B cell (primary cell): ENCODE data around the gene MANBA.

Source experiments
- EZH2 ChIP-seq: IDR thresholded peaks from 2 replicates; pipeline ENCODE4 v1.6.1; 2012; ENCODE audit warnings: borderline replicate concordance, low read depth, mild to moderate bottlenecking, moderate library complexity, low read length; ENCODE audit not compliant: insufficient read depth, poor library complexity, severe bottlenecking
- TF ChIP-seq, protein P1 (sequence below): fragments of 200-600 bp; IDR thresholded peaks from one replicate; pipeline ENCODE4 v1.8.0; 2022; ENCODE audit warnings: antibody characterized with exemption, mild to moderate bottlenecking

DNA sequence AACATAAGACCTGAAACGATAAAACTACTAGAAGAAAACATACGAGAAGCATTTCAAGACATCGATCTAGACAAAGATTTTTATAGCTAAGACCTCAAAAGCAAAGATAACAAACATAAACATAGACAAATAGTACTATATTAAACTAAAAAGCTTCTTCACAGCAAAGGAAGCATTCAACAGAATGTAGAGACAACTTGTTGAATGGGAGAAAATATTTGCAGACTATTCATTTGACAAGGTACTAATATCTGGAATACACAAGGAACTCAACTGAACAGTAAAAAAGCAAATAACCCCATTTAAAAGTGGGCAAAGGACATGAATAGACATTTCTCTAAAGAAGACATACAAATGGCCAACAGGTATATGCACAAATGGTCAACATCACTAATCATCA is 49.8 kb downstream of the MANBA start:
- TF ChIP-seq, protein P1, sequence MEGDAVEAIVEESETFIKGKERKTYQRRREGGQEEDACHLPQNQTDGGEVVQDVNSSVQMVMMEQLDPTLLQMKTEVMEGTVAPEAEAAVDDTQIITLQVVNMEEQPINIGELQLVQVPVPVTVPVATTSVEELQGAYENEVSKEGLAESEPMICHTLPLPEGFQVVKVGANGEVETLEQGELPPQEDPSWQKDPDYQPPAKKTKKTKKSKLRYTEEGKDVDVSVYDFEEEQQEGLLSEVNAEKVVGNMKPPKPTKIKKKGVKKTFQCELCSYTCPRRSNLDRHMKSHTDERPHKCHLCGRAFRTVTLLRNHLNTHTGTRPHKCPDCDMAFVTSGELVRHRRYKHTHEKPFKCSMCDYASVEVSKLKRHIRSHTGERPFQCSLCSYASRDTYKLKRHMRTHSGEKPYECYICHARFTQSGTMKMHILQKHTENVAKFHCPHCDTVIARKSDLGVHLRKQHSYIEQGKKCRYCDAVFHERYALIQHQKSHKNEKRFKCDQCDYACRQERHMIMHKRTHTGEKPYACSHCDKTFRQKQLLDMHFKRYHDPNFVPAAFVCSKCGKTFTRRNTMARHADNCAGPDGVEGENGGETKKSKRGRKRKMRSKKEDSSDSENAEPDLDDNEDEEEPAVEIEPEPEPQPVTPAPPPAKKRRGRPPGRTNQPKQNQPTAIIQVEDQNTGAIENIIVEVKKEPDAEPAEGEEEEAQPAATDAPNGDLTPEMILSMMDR, result no peak
- no peak for TF ChIP-seq EZH2
